Nephron (organoid): ENCODE measurements around the gene SMIM24.

Experiments used
- H3K27ac Mint-ChIP-seq, 3 experiments: 2 replicates each; pipeline ENCODE4 v1.8.0; 2020; ENCODE audit warnings: mixed read lengths in 3 of 3, mild to moderate bottlenecking in 2 of 3, moderate library complexity in 1 of 3
- H3K27me3 Mint-ChIP-seq: 2 replicates; pipeline ENCODE4 v1.8.0; 2021; ENCODE audit warnings: low read depth, mild to moderate bottlenecking, moderate library complexity, mixed read lengths
- H3K36me3 Mint-ChIP-seq: 2 replicates; pipeline ENCODE4 v1.8.0; 2020; ENCODE audit warnings: low read depth, mixed read lengths
- H3K4me1 Mint-ChIP-seq: 2 replicates; pipeline ENCODE4 v1.8.0; 2020; ENCODE audit warnings: mixed read lengths
- H3K4me3 Mint-ChIP-seq, 3 experiments: 2 replicates each; pipeline ENCODE4 v1.8.0; 2020; ENCODE audit warnings: mild to moderate bottlenecking in 3 of 3, mixed read lengths in 3 of 3, moderate library complexity in 2 of 3
- H3K9me3 Mint-ChIP-seq: 2 replicates; pipeline ENCODE4 v1.8.0; 2020; ENCODE audit warnings: mixed read lengths
- TF ChIP-seq, protein P1 (sequence below), 3 experiments: fragments of 200-600 bp; sonication (generic); IDR thresholded peaks; one replicate each; pipeline ENCODE4 v1.5.0; 2021; ENCODE audit warnings: antibody characterized with exemption in 3 of 3; ENCODE audit not compliant: unreplicated experiment in 3 of 3

The SMIM24 gene

GRCh38 chr19:3524904-3525451 is 44.7 kb upstream of the SMIM24 start:
- peaks cover 18% of the 10 kb centered on the region for H3K36me3 Mint-ChIP-seq
- H3K27me3 Mint-ChIP-seq = no peaks in the 10 kb centered on the region
- no peaks in the 10 kb centered on the region for H3K9me3 Mint-ChIP-seq
- TF ChIP-seq, protein P1, sequence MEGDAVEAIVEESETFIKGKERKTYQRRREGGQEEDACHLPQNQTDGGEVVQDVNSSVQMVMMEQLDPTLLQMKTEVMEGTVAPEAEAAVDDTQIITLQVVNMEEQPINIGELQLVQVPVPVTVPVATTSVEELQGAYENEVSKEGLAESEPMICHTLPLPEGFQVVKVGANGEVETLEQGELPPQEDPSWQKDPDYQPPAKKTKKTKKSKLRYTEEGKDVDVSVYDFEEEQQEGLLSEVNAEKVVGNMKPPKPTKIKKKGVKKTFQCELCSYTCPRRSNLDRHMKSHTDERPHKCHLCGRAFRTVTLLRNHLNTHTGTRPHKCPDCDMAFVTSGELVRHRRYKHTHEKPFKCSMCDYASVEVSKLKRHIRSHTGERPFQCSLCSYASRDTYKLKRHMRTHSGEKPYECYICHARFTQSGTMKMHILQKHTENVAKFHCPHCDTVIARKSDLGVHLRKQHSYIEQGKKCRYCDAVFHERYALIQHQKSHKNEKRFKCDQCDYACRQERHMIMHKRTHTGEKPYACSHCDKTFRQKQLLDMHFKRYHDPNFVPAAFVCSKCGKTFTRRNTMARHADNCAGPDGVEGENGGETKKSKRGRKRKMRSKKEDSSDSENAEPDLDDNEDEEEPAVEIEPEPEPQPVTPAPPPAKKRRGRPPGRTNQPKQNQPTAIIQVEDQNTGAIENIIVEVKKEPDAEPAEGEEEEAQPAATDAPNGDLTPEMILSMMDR (IDR thresholded peaks at IDR 0.05; ENCODE audit: unreplicated experiment in 3 of 3) = no peak
- H3K4me3 Mint-ChIP-seq = no peak overlapping the region
- no peaks in the 10 kb centered on the region for H3K4me1 Mint-ChIP-seq
- no peak overlapping the region for H3K27ac Mint-ChIP-seq

DNA sequence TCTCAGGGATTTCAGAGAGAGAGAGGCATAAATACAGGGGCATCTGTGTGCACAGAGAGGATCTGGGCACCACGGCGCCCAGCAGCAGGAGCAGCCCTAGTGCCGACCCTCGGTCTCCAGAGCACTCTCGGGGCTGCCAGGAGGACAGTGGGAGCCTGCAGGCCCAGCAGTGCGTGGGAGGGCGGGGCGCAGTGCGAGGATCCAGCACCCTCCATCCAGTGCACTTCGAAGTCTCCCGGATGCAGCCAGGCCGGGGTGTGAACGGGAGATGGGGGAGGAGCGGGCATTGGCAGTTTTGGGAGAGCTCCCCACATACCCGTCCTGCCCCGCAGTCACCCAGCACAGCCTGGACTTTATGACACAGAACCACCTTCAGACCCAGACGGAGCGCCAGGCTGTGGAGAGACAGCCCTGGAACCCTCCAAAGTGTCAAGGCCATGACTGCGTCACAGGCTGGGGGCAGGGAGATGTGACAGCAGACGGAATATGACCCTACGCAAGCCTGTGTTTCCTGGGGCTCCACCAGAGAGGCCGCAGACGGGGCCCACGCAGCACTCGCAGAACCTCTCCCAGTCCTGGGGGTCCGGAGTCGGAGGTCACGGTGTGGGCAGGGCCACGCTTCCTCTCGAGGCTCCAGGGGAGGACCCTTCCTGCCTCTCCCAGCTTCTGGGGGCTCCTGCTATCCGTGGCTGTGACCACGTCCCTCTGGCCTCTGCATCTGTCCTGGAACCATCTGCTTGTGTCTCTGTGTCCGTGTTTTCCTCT is 43.9 kb upstream of the SMIM24 start:
- H3K27ac Mint-ChIP-seq = no peak overlapping the region
- TF ChIP-seq, protein P1 (IDR thresholded peaks at IDR 0.05; ENCODE audit: unreplicated experiment in 3 of 3) = no peak

DNA sequence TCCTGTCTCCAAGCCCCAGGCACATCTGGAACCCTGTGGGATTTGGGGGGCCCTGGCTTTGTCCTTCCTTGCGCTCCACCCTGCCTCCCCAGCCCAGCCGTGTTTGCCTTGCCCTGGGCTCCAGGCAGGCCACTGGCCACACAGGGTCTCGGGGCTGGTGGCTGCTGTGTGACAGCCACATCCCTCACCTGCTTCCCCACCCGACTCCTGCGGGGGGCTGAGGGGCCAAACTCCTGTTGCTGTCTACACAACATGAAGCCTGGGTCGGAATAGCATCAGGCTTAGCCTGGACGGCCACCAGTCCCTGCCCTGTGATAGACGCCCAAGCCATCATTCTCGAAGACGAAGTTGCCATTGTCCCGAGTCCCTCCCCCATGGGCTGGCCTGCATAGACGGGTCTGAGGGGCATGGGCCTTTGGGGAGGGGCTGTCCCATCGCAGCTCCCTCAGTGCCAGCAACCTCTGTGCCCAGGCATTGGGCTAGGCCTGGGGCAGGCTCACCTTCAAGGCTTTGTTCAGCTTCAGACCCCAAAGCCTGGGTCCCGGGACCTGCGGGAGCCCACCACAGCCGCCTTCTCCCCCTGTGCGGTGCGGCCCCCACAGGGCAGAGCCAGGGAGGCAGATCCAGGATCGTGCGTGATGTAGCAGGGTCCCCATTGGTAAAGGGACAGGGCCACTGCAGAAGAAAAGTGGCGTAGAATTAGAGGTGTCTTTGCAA is 43.2 kb upstream of the SMIM24 start:
- no peaks in the 10 kb centered on the region for H3K4me1 Mint-ChIP-seq
- peaks cover 18% of the 10 kb centered on the region for H3K36me3 Mint-ChIP-seq
- H3K27ac Mint-ChIP-seq = no peak overlapping the region
- TF ChIP-seq, protein P1 (IDR thresholded peaks at IDR 0.05; ENCODE audit: unreplicated experiment in 3 of 3) = no peak
- no peak overlapping the region for H3K4me3 Mint-ChIP-seq
- H3K27me3 Mint-ChIP-seq = no peaks in the 10 kb centered on the region
- no peaks in the 10 kb centered on the region for H3K9me3 Mint-ChIP-seq

More for the DNA sequence above, 43.9 kb upstream of the SMIM24 start:
- Mint-ChIP-seq H3K4me3 (no peak overlapping the region), H3K27me3 (no peaks in the 10 kb centered on the region), H3K9me3 (no peaks in the 10 kb centered on the region), H3K4me1 (no peaks in the 10 kb centered on the region), H3K36me3 (peaks cover 18% of the 10 kb centered on the region)

- H3K36me3 Mint-ChIP-seq = peaks cover 18% of the 10 kb centered on the region
- no peak overlapping the region for H3K27ac Mint-ChIP-seq
- H3K4me1 Mint-ChIP-seq = no peaks in the 10 kb centered on the region
- TF ChIP-seq, protein P1 (IDR thresholded peaks at IDR 0.05; ENCODE audit: unreplicated experiment in 3 of 3) = no peak
- no peak overlapping the region for H3K4me3 Mint-ChIP-seq
- no peaks in the 10 kb centered on the region for H3K9me3 Mint-ChIP-seq
- H3K27me3 Mint-ChIP-seq = no peaks in the 10 kb centered on the region
These were observed 42.4 kb upstream of the SMIM24 start for GRCh38 chr19:3522421-3523360.

GRCh38 chr19:3521104-3521445 is 40.8 kb upstream of the SMIM24 start:
- Mint-ChIP-seq H3K36me3 (peaks cover 15% of the 10 kb centered on the region), H3K9me3 (no peaks in the 10 kb centered on the region), H3K27me3 (no peaks in the 10 kb centered on the region), H3K4me1 (peaks cover 4% of the 10 kb centered on the region), H3K27ac (peak overlapping the region in 1 of 3 experiments; percentile 9), H3K4me3 (no peak overlapping the region)
- TF ChIP-seq, protein P1 (IDR thresholded peaks at IDR 0.05; ENCODE audit: unreplicated experiment in 3 of 3) = no peak
